ENCODE results near the gene OR4D11. TPM values are rescaled to one million over a fixed set of nuclear protein-coding genes. Genes with fewer than 3 reads are reported as not detected.

OR4D11 gene
- total and polyA plus RNA-seq, 9 of the 15 experiments (the other 6 are each of a cell fraction or from before 2014, with no cell fraction given), result not detected

DNA sequence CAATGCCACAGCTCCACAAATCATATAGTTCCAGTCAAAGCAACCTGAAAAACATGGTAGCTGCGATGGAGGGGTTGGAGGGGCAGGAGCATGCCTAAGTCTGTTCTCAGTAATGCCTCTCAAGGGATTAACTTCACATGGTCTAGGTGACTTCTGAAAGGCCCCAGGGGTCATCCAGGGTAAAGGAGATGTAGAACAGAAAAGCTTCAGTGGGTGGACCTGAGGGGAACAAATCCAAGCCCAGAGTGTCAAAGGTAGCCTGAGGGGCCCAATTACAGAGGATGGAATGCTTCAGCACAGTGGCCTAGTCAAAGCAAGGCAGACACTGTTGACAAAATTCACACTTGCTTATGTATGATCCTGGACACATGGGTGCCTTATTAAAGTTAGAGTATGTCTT, 31.3 kb downstream of the OR4D11 start (continued):
- TF ChIP-seq TOE1 (IDR thresholded peaks at IDR 0.05; ENCODE audit: borderline replicate concordance), result no peak
- no peak for TF ChIP-seq TOE1 (CRISPR knock-in tag; IDR thresholded peaks at IDR 0.05; ENCODE audit: borderline replicate concordance, low read depth)
- no peak for TF ChIP-seq ZNF318 (IDR thresholded peaks at IDR 0.05; ENCODE audit: borderline replicate concordance in 1 of 2, low read depth in 1 of 2)
- TF ChIP-seq CEBPB (tag; IDR thresholded peaks at IDR 0.05), result no peak
- TF ChIP-seq NFXL1 (CRISPR knock-in tag; IDR thresholded peaks at IDR 0.05), result no peak
- TF ChIP-seq, protein P1, sequence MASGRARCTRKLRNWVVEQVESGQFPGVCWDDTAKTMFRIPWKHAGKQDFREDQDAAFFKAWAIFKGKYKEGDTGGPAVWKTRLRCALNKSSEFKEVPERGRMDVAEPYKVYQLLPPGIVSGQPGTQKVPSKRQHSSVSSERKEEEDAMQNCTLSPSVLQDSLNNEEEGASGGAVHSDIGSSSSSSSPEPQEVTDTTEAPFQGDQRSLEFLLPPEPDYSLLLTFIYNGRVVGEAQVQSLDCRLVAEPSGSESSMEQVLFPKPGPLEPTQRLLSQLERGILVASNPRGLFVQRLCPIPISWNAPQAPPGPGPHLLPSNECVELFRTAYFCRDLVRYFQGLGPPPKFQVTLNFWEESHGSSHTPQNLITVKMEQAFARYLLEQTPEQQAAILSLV (tag; IDR thresholded peaks at IDR 0.05), result no peak
- TF ChIP-seq ZNF41 (CRISPR knock-in tag; conservative IDR thresholded peaks at IDR 0.05), result no peak

Data from K562 (cell line).